ENCODE measurements around the gene KCNK4. TPM values are rescaled to one million over a fixed set of nuclear protein-coding genes. Genes with fewer than 3 reads are reported as not detected.
A peak's percentile ranks its signal among the peaks of the same experiment; 100 is the strongest.

The KCNK4 gene
- total RNA-seq, 2 experiments from 2014 or later: not detected

DNA sequence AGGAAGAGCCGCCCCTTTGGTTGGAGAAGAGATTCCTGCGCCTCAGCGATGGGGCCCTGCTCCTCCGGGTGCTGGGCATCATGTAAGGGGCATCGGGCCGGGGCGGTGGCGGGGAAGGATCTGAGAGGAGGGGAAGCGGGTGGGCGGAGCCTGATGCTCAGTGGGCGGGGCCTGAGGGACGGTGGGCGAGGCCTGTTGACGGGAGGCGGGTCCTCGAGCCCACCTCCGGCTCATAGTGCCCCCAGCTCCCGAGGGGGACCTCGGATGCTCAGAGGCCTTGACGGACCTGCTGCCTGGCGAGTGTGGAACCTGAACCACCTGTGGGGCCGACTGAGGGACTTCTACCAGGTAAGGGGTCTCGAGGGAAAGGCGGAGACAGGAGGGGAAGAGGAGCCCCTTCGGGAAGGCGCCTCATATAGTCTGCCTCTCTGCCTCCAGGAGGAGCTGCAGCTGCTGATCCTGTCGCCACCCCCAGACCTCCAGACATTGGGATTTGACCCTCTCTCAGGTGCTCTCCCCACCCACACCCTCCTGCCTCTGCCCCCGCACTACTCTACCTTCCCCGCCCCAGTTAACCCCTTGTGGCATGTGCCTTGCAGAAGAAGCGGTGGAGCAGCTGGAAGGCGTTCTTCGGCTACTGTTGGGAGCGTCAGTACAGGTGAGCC is 49.7 kb downstream of the KCNK4 start:
- DNase-seq: peak; percentile 92
- Mint-ChIP-seq H3K27me3 (no peaks in the 10 kb centered on the region), H3K36me3 (peaks cover 8% of the 10 kb centered on the region), H3K4me3 (peak overlapping the region; percentile 94), H3K4me1 (peaks cover 34% of the 10 kb centered on the region), H3K9me3 (no peaks in the 10 kb centered on the region), H3K27ac (peak overlapping the region; percentile 97)
- peak; percentile 32 for ATAC-seq (ENCODE audit: low read depth)
- POLR2A ChIA-PET: interaction anchor here (0.6 to 3.8 kb wide), 9 partner anchors 12 to 477 kb away, joined by 3 to 53 read pairs (median 5); partner anchors contain the start of genes ESRRA, PRDX5 and TRMT112

- POLR2A ChIA-PET: interaction anchor here (0.6 to 3.8 kb wide), 6 partner anchors 12 to 477 kb away, joined by 3 to 53 read pairs (median 8); partner anchors contain the start of genes ESRRA, PRDX5 and TRMT112
- ATAC-seq (ENCODE audit: low read depth) (no peak), DNase-seq (peak; percentile 39)
- no peaks in the 10 kb centered on the region for H3K9me3 Mint-ChIP-seq
- H3K4me1 Mint-ChIP-seq: peaks cover 36% of the 10 kb centered on the region
- H3K27me3 Mint-ChIP-seq: no peaks in the 10 kb centered on the region
- H3K27ac Mint-ChIP-seq: no peak overlapping the region
- H3K4me3 Mint-ChIP-seq: peak overlapping the region; percentile 94
- H3K36me3 Mint-ChIP-seq: peaks cover 11% of the 10 kb centered on the region
Observed at GRCh38 chr11:64341429-64341828, 50.3 kb downstream of the KCNK4 start.

GRCh38 chr11:64341851-64342791 is 51.0 kb downstream of the KCNK4 start:
- peak; percentile 97 for DNase-seq
- Mint-ChIP-seq H3K4me1 (peaks cover 41% of the 10 kb centered on the region), H3K36me3 (peaks cover 11% of the 10 kb centered on the region), H3K27ac (peak overlapping the region; percentile 61), H3K27me3 (no peaks in the 10 kb centered on the region), H3K4me3 (peak overlapping the region; percentile 94), H3K9me3 (no peaks in the 10 kb centered on the region)
- POLR2A ChIA-PET: interaction anchor here (0.6 to 3.8 kb wide), 8 partner anchors 10 to 38 kb away, joined by 3 to 53 read pairs (median 8); partner anchors contain the start of genes ESRRA, PRDX5 and TRMT112
- ATAC-seq (ENCODE audit: low read depth): peak; percentile 67

- Mint-ChIP-seq H3K27me3 (no peaks in the 10 kb centered on the region), H3K9me3 (no peaks in the 10 kb centered on the region), H3K4me1 (peaks cover 38% of the 10 kb centered on the region), H3K4me3 (no peak overlapping the region), H3K36me3 (peaks cover 7% of the 10 kb centered on the region), H3K27ac (peak overlapping the region; percentile 61)
- ATAC-seq (ENCODE audit: low read depth) (no peak), DNase-seq (peak; percentile 35)
- POLR2A ChIA-PET: interaction anchor here (0.8 to 2.7 kb wide), 6 partner anchors 10 to 39 kb away, joined by 3 to 14 read pairs (median 8); partner anchors contain the start of genes ESRRA, PRDX5 and TRMT112
Observed at GRCh38 chr11:64342869-64343745, 52.0 kb downstream of the KCNK4 start.

- POLR2A ChIA-PET: interaction anchor here (1.1 kb wide), 1 partner anchor 10 kb away, joined by 3 read pairs; no protein-coding TSS in a partner anchor
- H3K4me1 Mint-ChIP-seq: peaks cover 37% of the 10 kb centered on the region
- peaks cover 7% of the 10 kb centered on the region for H3K36me3 Mint-ChIP-seq
- H3K27ac Mint-ChIP-seq: no peak overlapping the region
- DNase-seq (no peak), ATAC-seq (ENCODE audit: low read depth) (no peak)
- H3K9me3 Mint-ChIP-seq: no peaks in the 10 kb centered on the region
- no peaks in the 10 kb centered on the region for H3K27me3 Mint-ChIP-seq
- no peak overlapping the region for H3K4me3 Mint-ChIP-seq
Observed at GRCh38 chr11:64343767-64344559, 52.9 kb downstream of the KCNK4 start.

DNA sequence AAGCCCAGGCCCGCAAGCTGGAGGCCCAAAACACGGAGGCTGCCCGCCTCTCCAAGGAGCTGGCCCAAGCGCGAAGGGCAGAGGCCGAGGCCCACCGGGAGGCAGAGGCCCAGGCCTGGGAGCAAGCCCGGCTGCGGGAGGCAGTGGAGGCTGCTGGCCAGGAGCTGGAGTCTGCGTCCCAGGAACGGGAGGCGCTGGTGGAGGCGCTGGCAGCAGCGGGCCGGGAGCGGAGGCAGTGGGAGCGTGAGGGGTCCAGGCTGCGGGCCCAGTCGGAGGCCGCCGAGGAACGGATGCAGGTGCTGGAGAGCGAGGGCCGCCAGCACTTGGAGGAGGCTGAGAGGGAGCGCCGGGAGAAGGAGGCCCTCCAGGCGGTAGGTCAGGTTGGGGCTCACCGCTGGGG is 53.7 kb downstream of the KCNK4 start:
- ATAC-seq (ENCODE audit: low read depth): no peak
- Mint-ChIP-seq H3K9me3 (no peaks in the 10 kb centered on the region), H3K4me3 (no peak overlapping the region), H3K36me3 (peaks cover 7% of the 10 kb centered on the region), H3K27ac (no peak overlapping the region), H3K27me3 (no peaks in the 10 kb centered on the region), H3K4me1 (peaks cover 28% of the 10 kb centered on the region)
- no peak for DNase-seq
- POLR2A ChIA-PET: interaction anchor here (1.1 kb wide), 1 partner anchor 9 kb away, joined by 3 read pairs; no protein-coding TSS in a partner anchor

DNA sequence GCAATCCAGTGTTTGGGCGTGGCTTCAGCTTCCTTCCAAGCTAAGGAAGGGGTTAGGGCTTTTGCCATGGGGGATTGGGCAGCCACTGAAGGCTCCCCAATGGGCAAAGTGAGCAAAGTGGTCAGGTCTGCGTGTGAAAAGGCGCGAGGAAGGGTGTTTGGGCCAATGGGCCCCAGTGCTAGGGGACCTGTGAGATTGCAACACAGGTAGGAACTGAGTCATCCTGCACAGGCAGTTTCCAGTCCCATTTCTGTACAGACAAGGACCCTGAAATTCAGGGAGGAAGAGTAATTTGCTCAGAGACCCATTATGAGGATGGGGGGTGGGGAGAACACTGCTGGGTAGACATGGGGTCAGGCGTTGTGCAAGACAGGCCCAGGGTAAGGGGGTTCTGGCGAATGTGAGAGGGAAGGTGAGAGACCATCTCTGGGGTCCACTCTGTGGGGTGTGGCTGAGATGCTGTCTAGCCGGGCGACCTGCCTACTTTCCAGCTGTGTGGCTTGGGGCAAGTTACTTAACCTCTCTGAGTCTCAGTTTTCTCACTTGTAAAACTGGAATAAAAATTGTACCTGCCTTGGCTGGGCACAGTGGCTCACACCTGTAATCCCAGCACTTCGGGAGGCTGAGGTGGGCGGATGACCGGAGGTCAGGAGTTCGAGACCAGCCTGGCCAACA is 56.2 kb downstream of the KCNK4 start:
- no peak for ATAC-seq (ENCODE audit: low read depth)
- H3K4me1 Mint-ChIP-seq: peaks cover 18% of the 10 kb centered on the region
- POLR2A ChIA-PET: interaction anchor here (0.5 to 1.8 kb wide), 2 partner anchors 8 to 486 kb away, joined by 3 to 7 read pairs; no protein-coding TSS in a partner anchor
- no peak for DNase-seq
- H3K27me3 Mint-ChIP-seq: no peaks in the 10 kb centered on the region
- no peak overlapping the region for H3K4me3 Mint-ChIP-seq
- H3K36me3 Mint-ChIP-seq: peaks cover 7% of the 10 kb centered on the region
- H3K9me3 Mint-ChIP-seq: no peaks in the 10 kb centered on the region
- H3K27ac Mint-ChIP-seq: peak overlapping the region; percentile 9

- DNase-seq (no peak), ATAC-seq (ENCODE audit: low read depth) (no peak)
- Mint-ChIP-seq H3K36me3 (peaks cover 5% of the 10 kb centered on the region), H3K9me3 (no peaks in the 10 kb centered on the region), H3K27ac (no peak overlapping the region), H3K4me3 (no peak overlapping the region), H3K27me3 (no peaks in the 10 kb centered on the region), H3K4me1 (peaks cover 14% of the 10 kb centered on the region)
- POLR2A ChIA-PET: interaction anchor here (0.7 to 1.1 kb wide), 3 partner anchors 16 to 40 kb away, joined by 3 read pairs; no protein-coding TSS in a partner anchor
Observed at GRCh38 chr11:64348383-64349024, 57.4 kb downstream of the KCNK4 start.

GRCh38 chr11:64349025-64349387 is 57.9 kb downstream of the KCNK4 start:
- H3K4me3 Mint-ChIP-seq: no peak overlapping the region
- H3K9me3 Mint-ChIP-seq: no peaks in the 10 kb centered on the region
- POLR2A ChIA-PET: interaction anchor here (1.1 kb wide), 1 partner anchor 16 kb away, joined by 3 read pairs; no protein-coding TSS in a partner anchor

DNA sequence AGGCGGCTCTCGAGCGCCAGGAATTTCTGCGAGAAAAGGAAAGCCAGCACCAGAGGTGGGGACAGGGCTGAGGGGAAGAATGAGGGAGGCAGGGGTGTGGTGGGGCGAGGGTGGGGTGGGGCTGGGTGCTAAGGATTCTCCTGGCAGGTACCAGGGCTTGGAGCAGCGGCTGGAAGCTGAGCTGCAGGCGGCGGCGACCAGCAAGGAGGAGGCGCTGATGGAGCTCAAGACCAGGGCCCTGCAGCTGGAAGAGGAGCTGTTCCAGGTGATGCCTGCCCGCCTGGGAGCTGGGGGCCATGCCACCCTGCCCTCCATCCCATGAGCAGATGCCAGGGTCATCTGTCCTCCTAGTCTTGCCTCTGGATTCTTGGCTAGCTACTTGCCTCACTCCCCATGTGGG is 58.3 kb downstream of the KCNK4 start:
- POLR2A ChIA-PET: interaction anchor here (1.1 kb wide), 1 partner anchor 17 kb away, joined by 3 read pairs; no protein-coding TSS in a partner anchor
- no peak for ATAC-seq (ENCODE audit: low read depth)

More at GRCh38 chr11:64349025-64349387, 57.9 kb downstream of the KCNK4 start:
- Mint-ChIP-seq H3K36me3 (peaks cover 5% of the 10 kb centered on the region), H3K27me3 (no peaks in the 10 kb centered on the region), H3K4me1 (peaks cover 14% of the 10 kb centered on the region), H3K27ac (no peak overlapping the region)
- no peak for ATAC-seq (ENCODE audit: low read depth)
- no peak for DNase-seq

More for the DNA sequence above, 58.3 kb downstream of the KCNK4 start:
- H3K4me1 Mint-ChIP-seq: peaks cover 14% of the 10 kb centered on the region
- H3K9me3 Mint-ChIP-seq: no peaks in the 10 kb centered on the region
- H3K36me3 Mint-ChIP-seq: peaks cover 5% of the 10 kb centered on the region
- no peaks in the 10 kb centered on the region for H3K27me3 Mint-ChIP-seq
- H3K4me3 Mint-ChIP-seq: no peak overlapping the region
- no peak overlapping the region for H3K27ac Mint-ChIP-seq
- DNase-seq: no peak

All from activated naive CD8-positive, alpha-beta T cell treated with anti-CD3 and anti-CD28 coated beads, Interleukin-2, amount 10 ng/mL, durations not matched to agents 7 days and 5 days (primary cell).